Stimulated activated CD4-positive, alpha-beta T cell treated with anti-CD3 and anti-CD28 coated beads, Interleukin-2, amount 100 ng/mL, for 48 hours (primary cell): ENCODE data around the gene MDM4.
"Not testable (repeated sequence)": the region's sequence is repeated elsewhere in the genome, so short reads cannot be mapped to it uniquely, and the experiment has no call there.

ENCODE experiments used
- DNase-seq, 2 donors: peaks; one replicate each; pipeline ENCODE4 v3.0.0-alpha.2; 2020

The MDM4 gene

DNA sequence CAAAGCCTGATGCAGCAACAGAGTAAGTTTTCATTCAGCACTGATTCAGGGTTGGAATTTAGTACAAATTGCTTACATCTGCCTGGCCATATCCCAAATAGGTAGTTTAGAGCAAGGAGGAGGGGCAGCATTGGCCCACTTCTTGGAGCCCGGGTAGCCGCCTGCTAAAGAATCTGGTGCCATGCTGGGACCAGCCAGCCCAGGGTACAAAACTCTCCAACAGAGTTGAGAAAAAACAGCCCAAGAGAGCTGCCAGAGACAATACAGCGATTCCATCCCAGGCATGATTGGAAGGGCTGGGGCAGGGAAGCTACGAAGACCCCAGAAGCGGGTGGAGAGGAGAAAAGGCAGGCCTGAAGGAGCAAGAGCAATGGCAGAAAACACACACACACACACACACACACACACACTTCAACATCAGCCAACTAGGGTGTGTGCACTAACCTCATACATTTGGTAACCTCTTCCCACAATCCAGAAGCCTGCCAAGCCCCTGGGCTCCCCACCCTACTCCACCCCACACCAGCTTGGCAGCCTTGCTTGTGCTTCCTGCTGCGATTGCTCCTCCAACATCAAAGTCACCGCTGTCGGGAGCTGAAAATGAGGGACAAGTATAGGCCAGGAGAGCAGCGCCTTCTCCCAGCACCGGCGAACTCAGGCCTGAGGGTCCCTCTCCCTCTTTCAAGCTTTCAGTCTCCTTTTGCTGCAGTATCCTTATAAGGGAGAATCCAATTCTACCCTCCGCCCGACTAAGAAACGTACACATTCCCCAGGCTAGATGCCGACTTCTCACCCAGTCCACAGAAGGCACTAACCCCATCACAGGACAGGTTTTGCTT is 22.8 kb upstream of the MDM4 start:
- DNase-seq: no peak

- DNase-seq: no peak
Measured at GRCh38 chr1:204493984-204494280, 22.3 kb upstream of the MDM4 start.

GRCh38 chr1:204494281-204495077 is 21.7 kb upstream of the MDM4 start, which contains the start of gene PIK3C2B:
Gene PIK3C2B (minus strand): TSS chr1:204494805. CDS start chr1:204469802, 25,003 bp downstream.
- DNase-seq: peak; percentile 58 to 61

DNA sequence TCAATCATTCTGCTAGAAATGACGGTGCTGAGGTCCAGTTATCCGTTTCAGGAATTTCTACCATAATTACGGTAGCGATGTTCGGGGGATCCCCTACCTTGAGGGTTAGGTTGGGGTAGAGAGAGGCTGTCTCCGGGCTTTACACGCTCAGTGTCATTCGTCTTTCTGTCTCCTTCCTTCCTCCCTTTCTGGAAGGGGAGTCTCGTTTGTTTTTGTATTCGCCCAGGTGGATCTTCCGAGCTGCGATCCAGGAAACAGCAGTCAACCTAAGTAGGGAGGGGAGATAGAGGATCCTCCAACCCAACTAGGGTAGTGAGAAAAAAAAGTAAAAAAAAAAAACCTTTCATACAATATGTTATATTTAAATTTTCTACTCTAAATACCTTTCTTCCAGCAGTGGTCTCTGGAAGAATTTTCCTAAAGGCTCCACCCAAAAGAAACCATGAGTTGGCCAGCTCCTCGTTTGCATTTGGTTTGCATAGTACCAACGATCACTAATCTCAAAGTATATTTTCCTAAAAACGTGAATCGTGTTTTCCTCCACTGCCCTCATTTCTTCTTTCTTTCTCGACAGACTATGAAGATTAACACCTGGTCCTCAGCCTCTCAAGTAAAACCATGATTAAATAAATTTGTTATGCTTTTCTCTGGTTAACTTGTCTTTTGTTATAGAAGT is 21.0 kb upstream of the MDM4 start:
- DNase-seq: no peak

- no peak for DNase-seq
Measured at GRCh38 chr1:204495777-204496176, 20.4 kb upstream of the MDM4 start.

- DNase-seq: no peak
Measured at GRCh38 chr1:204498981-204499380, 17.2 kb upstream of the MDM4 start.

DNA sequence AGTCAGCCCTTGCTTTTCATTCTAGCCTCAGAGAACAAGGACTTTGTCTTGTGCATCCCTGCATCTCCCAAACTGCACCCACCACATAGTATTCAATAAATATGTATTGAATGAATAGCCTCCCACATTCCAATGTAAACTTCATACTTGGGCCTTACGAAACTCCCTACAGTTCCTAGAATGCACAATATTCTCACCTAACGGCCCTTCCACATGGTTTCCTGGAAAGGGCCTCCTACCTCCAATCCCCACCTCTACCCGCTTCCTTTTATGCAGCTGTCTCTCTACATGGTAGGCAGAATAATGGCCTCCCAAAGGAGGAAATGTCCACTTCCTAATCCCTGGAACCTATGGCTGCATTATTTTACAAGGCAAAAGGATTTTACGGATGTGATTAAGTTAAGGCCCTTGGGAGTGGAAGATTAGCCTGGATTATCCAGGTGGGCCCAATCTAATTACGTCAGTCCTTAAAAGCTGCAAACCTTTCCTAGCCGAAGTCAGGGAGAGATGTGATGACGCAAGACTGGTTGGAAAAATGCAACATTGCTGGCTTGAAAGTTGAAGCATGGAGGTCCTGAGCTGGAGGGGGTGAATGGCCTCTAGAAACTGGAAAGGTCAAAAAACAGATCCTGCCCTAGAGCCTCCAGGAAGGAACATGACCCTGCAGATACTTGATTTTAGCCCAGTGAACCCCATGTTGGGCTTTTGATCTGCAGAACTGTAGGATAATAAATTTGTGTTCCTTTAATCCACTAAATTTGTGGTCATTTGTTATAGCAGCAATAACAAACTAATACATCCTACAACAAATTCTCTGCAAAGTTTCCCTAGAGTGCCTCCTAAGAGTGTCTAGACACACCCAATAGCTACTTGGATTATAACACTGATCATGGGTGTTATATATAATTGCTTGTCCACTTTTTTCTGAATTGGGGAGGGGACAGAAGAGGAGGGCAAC is 16.4 kb upstream of the MDM4 start:
- no peak for DNase-seq

- no peak for DNase-seq
Measured at GRCh38 chr1:204502241-204502640, 14.0 kb upstream of the MDM4 start.

GRCh38 chr1:204503122-204503912 is 12.9 kb upstream of the MDM4 start:
- no peak for DNase-seq

- no peak for DNase-seq
Measured at GRCh38 chr1:204503913-204504519, 12.2 kb upstream of the MDM4 start.

DNA sequence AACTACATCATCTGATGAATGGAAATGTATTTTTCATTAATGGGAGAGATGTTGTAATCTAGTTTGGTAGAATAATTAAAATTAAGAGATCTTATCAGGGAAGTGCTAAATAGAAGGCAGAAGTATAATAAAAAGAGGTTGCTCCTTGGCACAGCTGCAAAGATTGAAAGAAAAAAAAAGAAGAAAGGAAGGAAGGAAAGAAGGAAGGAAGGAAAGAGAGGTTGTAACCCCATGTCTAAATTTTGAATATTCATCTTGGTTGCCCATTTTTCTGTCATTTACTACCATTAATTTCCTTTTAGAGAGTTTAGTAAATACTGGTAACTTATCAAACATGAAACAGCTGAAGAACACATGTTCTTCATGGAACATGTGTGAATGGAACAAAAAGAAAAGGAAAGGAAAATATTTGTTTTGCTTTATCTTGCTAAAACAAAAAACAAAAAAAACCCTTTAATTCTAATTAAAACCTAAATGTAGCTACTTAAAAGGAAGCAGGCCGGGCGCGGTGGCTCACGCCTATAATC is 10.5 kb upstream of the MDM4 start:
- no peak for DNase-seq

DNA sequence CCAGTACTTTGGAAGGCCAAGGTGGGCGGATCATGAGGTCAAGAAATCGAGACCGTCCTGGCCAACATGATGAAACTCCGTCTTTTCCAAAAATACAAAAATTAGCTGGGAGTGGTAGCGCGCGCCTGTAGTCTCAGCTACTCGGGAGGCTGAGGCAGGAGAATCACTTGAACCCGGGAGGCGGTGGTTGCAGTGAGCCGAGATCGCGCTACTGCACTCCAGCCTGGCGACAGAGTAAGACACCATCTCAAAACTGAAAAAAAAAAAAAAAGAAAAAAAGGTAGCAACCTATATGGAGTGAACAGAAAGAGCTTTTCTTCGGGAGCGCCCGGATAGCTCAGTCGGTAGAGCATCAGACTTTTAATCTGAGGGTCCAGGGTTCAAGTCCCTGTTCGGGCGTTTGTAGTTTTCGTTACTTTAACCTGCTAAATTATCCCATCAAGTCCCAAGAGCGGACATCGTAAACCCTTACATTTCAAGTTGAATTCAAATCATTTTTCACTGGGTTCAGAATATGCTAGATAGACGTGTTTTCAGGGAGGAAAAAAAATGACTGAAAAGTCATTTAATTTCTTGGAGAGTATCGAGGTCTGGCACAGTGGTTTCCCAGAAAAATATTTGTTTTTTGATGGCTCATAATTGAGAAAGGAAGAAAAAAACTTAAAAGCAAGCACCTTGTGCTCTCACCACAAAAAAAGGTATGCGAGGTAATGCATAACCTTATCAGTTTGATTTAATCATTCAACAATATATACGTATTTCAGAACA is 9.8 kb upstream of the MDM4 start:
- peak; percentile 75 to 76 for DNase-seq

- peak; percentile 92 to 93 for DNase-seq
Measured at GRCh38 chr1:204506969-204507316, 9.3 kb upstream of the MDM4 start.

- no peak for DNase-seq
Measured at GRCh38 chr1:204507317-204508105, 8.7 kb upstream of the MDM4 start.

DNA sequence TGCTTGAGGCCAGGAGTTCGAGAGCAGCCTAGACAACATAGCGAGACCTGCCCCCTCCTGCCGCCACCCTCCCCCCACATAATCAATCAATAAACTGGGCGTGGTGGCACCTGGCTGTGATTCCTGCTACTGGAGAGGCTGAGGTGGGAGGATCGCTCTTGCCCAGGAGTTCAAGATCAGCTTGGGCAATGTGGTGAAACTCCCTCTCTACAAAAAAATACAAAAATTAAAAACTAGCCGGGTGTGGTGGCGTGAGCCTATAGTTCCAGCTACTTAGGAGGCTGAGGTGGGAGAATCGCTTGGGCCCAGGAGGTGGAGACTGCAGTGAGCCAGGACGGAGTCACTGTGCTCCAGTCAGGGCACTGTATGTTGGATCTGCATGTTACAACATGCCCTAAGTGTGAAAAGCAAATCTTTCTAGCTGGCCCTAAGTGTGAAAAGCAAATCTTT is 7.0 kb upstream of the MDM4 start:
- no peak for DNase-seq

DNA sequence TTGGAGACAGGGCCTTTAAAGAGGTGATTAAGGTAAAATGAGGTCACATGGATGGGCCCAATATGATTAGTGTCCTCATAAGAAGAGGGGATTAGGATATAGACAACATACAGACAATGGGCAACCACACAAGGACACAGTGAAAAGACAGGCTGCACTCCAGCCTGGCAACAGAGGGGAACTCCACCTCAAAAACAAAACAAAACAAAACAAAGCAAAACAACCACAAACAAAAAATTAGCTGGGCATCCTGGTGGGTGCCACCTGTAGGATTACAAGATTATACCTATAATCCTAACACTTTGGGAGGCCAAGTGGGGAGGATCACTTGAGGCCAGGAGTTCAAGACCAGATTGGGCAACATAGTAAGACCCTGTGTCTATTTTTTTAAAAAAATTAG is 4.8 kb upstream of the MDM4 start:
- no peak for DNase-seq

GRCh38 chr1:204513117-204513716 is 3.0 kb upstream of the MDM4 start:
- DNase-seq: no peak

DNA sequence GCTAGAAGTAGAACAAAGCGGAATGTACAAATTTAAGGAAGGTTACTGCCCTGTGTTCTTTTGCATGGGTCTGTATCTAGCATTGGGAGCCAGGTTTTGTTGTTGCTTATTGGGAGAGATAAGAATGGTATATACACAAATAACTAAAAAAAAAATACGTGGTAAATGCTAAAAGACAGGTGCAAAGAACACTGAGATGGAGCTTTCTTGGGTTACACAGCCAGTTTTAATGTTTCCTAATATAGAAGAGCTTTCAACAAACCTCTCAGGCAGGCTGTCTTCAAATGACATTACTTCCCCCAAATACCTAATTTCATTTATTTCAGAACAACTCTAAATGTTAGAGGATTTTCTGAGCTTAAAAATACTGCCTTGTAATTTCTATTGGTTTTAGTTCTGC is 1.4 kb upstream of the MDM4 start:
- no peak for DNase-seq

DNA sequence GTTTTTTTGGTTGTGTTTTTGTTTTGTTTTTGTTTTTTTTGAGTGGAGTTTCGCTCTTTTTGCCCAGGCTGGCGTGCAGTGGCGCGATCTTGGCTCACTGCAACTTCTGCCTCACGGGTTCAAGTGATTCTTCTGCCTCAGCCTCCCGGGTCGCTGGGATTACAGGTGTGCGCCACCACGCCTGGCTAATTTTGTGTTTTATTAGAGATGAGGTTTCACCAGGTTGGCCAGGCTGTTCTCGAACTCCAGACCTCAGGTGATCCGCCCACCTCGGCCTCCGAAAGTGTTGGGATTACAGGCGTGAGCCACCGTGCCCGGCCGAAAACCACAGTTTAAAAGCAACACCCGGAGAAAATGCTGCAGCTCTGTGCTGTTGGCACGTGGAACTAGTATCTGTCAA is 1.2 kb downstream of the MDM4 start:
- DNase-seq: not testable (repeated sequence)
